PFSK-1 (cell line): ENCODE results near the gene APOO.

Experiments used
- FOXP2 ChIP-seq: optimal IDR thresholded peaks from 2 replicates; pipeline ENCODE3; 2011; ENCODE audit warnings: borderline replicate concordance, control low read depth, inconsistent platforms; ENCODE audit not compliant: insufficient read depth; ENCODE audit errors: extremely low read length, extremely low read depth
- POLR2AphosphoS5 ChIP-seq: IDR thresholded peaks from 2 replicates; pipeline ENCODE4 v1.6.1; 2012; ENCODE audit warnings: low read depth, mild to moderate bottlenecking, control low read depth, low read length, moderate library complexity
- REST ChIP-seq, 2 experiments: IDR thresholded peaks; 2 replicates each; pipeline versions ENCODE4 v1.6.1 to v1.8.0; 2011 to 2012; ENCODE audit warnings: low read depth in 2 of 2, low read length in 2 of 2, control low read depth in 1 of 2, inconsistent platforms in 1 of 2, mild to moderate bottlenecking in 1 of 2, moderate library complexity in 1 of 2; ENCODE audit not compliant: insufficient read depth in 1 of 2
- SIN3A ChIP-seq: IDR thresholded peaks from 2 replicates; pipeline ENCODE4 v1.6.1; 2012; ENCODE audit warnings: mild to moderate bottlenecking, low read length, moderate library complexity, borderline replicate concordance; ENCODE audit not compliant: insufficient read depth
- TAF1 ChIP-seq: IDR thresholded peaks from 2 replicates; pipeline ENCODE4 v1.6.1; 2012; ENCODE audit warnings: low read length, control low read depth, borderline replicate concordance; ENCODE audit not compliant: insufficient read depth

The APOO gene

GRCh38 chrX:23935106-23935505, 27.4 kb upstream of the APOO start:
- no peak for TF ChIP-seq TAF1
- no peak for TF ChIP-seq REST (IDR thresholded peaks at IDR 0.05; ENCODE audit: insufficient read depth in 1 of 2, low read depth in 2 of 2, low read length in 2 of 2)
- TF ChIP-seq FOXP2, result no peak
- no peak for TF ChIP-seq SIN3A

GRCh38 chrX:23932046-23932445, 24.3 kb upstream of the APOO start:
- no peak for TF ChIP-seq POLR2AphosphoS5
- no peak for TF ChIP-seq TAF1
- TF ChIP-seq FOXP2, result no peak
- no peak for TF ChIP-seq SIN3A
- no peak for TF ChIP-seq REST (IDR thresholded peaks at IDR 0.05; ENCODE audit: insufficient read depth in 1 of 2, low read depth in 2 of 2, low read length in 2 of 2)

GRCh38 chrX:23930894-23931604, 23.3 kb upstream of the APOO start:
- no peak for TF ChIP-seq SIN3A
- no peak for TF ChIP-seq REST (IDR thresholded peaks at IDR 0.05; ENCODE audit: insufficient read depth in 1 of 2, low read depth in 2 of 2, low read length in 2 of 2)
- TF ChIP-seq TAF1, result no peak
- TF ChIP-seq POLR2AphosphoS5, result no peak
- no peak for TF ChIP-seq FOXP2

- TF ChIP-seq REST (IDR thresholded peaks at IDR 0.05; ENCODE audit: insufficient read depth in 1 of 2, low read depth in 2 of 2, low read length in 2 of 2), result no peak
- TF ChIP-seq FOXP2, result no peak
- no peak for TF ChIP-seq SIN3A
- TF ChIP-seq TAF1, result no peak
- TF ChIP-seq POLR2AphosphoS5, result no peak
Observed at GRCh38 chrX:23926015-23926414, 18.3 kb upstream of the APOO start.

- TF ChIP-seq SIN3A (no peak), FOXP2 (no peak)
Observed at GRCh38 chrX:23919706-23920320, 12.1 kb upstream of the APOO start.
